HL-60 (cell line): ENCODE measurements around the gene RPS27L.

Experiments used
- GABPA ChIP-seq: IDR thresholded peaks from 2 replicates; pipeline ENCODE4 v1.6.1; 2012; ENCODE audit warnings: low read depth
- POLR2AphosphoS5 ChIP-seq: IDR thresholded peaks from 2 replicates; pipeline ENCODE4 v1.6.1; 2012; ENCODE audit warnings: low read depth
- TF ChIP-seq, protein P1 (sequence below): IDR thresholded peaks from one replicate; pipeline ENCODE4 v1.5.1; 2011; ENCODE audit warnings: low read length, control low read depth, inconsistent platforms; ENCODE audit not compliant: insufficient read depth
- TF ChIP-seq, protein P2 (sequence below): IDR thresholded peaks from 2 replicates; pipeline ENCODE4 v1.6.1; 2012; ENCODE audit warnings: low read depth; ENCODE audit not compliant: insufficient replicate concordance

DNA sequence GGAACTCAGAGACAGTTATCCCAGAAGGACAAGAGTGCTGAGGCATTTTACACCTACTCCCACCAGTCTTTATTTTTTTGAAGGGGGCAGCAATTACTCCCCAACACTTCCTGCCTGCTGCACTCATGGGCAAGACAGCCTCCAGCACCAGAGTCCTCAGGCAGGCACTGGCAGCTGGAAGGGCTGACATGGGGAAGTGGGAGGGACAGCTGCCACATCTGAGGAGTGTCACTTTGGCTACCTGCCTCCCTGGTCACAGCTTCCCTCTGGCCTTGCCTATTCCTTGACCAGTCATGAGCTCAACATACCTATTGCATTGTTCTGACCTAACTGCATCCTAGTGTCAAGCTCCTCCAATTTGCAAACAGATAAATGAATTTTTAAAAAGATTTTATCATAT lies 45.8 kb downstream of the RPS27L start:
- TF ChIP-seq, protein P1, sequence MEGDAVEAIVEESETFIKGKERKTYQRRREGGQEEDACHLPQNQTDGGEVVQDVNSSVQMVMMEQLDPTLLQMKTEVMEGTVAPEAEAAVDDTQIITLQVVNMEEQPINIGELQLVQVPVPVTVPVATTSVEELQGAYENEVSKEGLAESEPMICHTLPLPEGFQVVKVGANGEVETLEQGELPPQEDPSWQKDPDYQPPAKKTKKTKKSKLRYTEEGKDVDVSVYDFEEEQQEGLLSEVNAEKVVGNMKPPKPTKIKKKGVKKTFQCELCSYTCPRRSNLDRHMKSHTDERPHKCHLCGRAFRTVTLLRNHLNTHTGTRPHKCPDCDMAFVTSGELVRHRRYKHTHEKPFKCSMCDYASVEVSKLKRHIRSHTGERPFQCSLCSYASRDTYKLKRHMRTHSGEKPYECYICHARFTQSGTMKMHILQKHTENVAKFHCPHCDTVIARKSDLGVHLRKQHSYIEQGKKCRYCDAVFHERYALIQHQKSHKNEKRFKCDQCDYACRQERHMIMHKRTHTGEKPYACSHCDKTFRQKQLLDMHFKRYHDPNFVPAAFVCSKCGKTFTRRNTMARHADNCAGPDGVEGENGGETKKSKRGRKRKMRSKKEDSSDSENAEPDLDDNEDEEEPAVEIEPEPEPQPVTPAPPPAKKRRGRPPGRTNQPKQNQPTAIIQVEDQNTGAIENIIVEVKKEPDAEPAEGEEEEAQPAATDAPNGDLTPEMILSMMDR = no peak
- TF ChIP-seq POLR2AphosphoS5 (no peak), GABPA (no peak)
- TF ChIP-seq, protein P2, sequence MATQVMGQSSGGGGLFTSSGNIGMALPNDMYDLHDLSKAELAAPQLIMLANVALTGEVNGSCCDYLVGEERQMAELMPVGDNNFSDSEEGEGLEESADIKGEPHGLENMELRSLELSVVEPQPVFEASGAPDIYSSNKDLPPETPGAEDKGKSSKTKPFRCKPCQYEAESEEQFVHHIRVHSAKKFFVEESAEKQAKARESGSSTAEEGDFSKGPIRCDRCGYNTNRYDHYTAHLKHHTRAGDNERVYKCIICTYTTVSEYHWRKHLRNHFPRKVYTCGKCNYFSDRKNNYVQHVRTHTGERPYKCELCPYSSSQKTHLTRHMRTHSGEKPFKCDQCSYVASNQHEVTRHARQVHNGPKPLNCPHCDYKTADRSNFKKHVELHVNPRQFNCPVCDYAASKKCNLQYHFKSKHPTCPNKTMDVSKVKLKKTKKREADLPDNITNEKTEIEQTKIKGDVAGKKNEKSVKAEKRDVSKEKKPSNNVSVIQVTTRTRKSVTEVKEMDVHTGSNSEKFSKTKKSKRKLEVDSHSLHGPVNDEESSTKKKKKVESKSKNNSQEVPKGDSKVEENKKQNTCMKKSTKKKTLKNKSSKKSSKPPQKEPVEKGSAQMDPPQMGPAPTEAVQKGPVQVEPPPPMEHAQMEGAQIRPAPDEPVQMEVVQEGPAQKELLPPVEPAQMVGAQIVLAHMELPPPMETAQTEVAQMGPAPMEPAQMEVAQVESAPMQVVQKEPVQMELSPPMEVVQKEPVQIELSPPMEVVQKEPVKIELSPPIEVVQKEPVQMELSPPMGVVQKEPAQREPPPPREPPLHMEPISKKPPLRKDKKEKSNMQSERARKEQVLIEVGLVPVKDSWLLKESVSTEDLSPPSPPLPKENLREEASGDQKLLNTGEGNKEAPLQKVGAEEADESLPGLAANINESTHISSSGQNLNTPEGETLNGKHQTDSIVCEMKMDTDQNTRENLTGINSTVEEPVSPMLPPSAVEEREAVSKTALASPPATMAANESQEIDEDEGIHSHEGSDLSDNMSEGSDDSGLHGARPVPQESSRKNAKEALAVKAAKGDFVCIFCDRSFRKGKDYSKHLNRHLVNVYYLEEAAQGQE = no peak
